ENCODE data around the gene FHOD3.

Gene FHOD3

GRCh38 chr18:36387310-36387709, 89.8 kb downstream of the FHOD3 start:
- no peak for DNase-seq

- no peak for DNase-seq
Observed at GRCh38 chr18:36388310-36388709, 90.8 kb downstream of the FHOD3 start.

GRCh38 chr18:36389027-36389426, 91.5 kb downstream of the FHOD3 start:
- no peak for DNase-seq

GRCh38 chr18:36389811-36390581, 92.5 kb downstream of the FHOD3 start:
- DNase-seq = no peak

GRCh38 chr18:36391426-36392145, 94.1 kb downstream of the FHOD3 start:
- no peak for DNase-seq

- DNase-seq = no peak
Observed at GRCh38 chr18:36392164-36392978, 94.9 kb downstream of the FHOD3 start.

- no peak for DNase-seq
Observed at GRCh38 chr18:36392979-36393287, 95.4 kb downstream of the FHOD3 start.

- no peak for DNase-seq
Observed at GRCh38 chr18:36394486-36394885, 97.0 kb downstream of the FHOD3 start.

- no peak for DNase-seq
Observed at GRCh38 chr18:36396190-36396589, 98.7 kb downstream of the FHOD3 start.

GRCh38 chr18:36397033-36397432, 99.5 kb downstream of the FHOD3 start:
- DNase-seq = no peak

GRCh38 chr18:36398419-36398818, 100.9 kb downstream of the FHOD3 start:
- no peak for DNase-seq

GRCh38 chr18:36399055-36399454, 101.5 kb downstream of the FHOD3 start:
- DNase-seq = no peak

- no peak for DNase-seq
Observed at GRCh38 chr18:36401462-36401861, 103.9 kb downstream of the FHOD3 start.

- DNase-seq = no peak
Observed at GRCh38 chr18:36402765-36403396, 105.4 kb downstream of the FHOD3 start.

GRCh38 chr18:36403896-36404820, 106.6 kb downstream of the FHOD3 start:
- DNase-seq = no peak

- no peak for DNase-seq
Observed at GRCh38 chr18:36405611-36406010, 108.1 kb downstream of the FHOD3 start.

GRCh38 chr18:36406805-36407204, 109.3 kb downstream of the FHOD3 start:
- peak in 1 of 2 experiments; percentile 14 for DNase-seq

GRCh38 chr18:36408606-36409005, 111.1 kb downstream of the FHOD3 start:
- no peak for DNase-seq

GRCh38 chr18:36409779-36410178, 112.3 kb downstream of the FHOD3 start:
- no peak for DNase-seq

- no peak for DNase-seq
Observed at GRCh38 chr18:36410346-36410745, 112.8 kb downstream of the FHOD3 start.

GRCh38 chr18:36411745-36412168, 114.2 kb downstream of the FHOD3 start:
- DNase-seq = peak in 1 of 2 experiments; percentile 20

GRCh38 chr18:36412778-36413177, 115.3 kb downstream of the FHOD3 start:
- DNase-seq = peak in 1 of 2 experiments; percentile 21

Data from NCI-H526 (cell line).